Measurements from ENCODE around the gene RASSF8. TPM values are rescaled to one million over a fixed set of nuclear protein-coding genes. Genes with fewer than 3 reads are reported as not detected.
"Not testable (repeated sequence)": the region's sequence is repeated elsewhere in the genome, so short reads cannot be mapped to it uniquely, and the experiment has no call there.

Gene RASSF8
- total RNA-seq, 2 experiments from 2014 or later = 0.65 to 1.2 TPM

- Mint-ChIP-seq H3K27ac (no peak overlapping the region), H3K9me3 (no peaks in the 10 kb centered on the region), H3K27me3 (peaks cover 10% of the 10 kb centered on the region), H3K36me3 (ENCODE audit: low read depth) (no peaks in the 10 kb centered on the region), H3K4me1 (no peaks in the 10 kb centered on the region), H3K4me3 (no peak overlapping the region)
- ChIA-PET POLR2A (no interaction called here), CTCF (no interaction called here)
- no peak for DNase-seq
Measured at GRCh38 chr12:26054383-26054782, 95.9 kb downstream of the RASSF8 start.

DNA sequence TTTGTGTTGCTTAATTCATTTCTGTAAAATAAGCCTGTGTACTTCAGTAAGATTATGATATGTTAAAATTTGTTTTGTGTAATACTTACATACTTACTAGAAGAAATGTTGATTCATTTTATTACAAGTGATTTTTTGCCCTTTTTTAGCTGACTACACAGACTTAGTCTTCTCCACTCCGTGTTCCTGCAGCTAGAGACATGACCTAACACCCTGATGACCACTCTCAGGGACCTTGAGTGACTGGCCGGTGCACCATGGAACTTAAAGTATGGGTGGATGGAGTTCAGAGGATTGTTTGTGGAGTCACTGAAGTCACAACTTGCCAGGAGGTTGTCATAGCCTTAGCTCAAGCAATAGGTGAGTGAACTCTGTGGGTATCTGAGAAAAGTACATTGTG, 96.6 kb downstream of the RASSF8 start:
- Mint-ChIP-seq H3K27ac (no peak overlapping the region), H3K4me1 (no peaks in the 10 kb centered on the region), H3K27me3 (peaks cover 10% of the 10 kb centered on the region), H3K9me3 (no peaks in the 10 kb centered on the region), H3K4me3 (no peak overlapping the region), H3K36me3 (ENCODE audit: low read depth) (no peaks in the 10 kb centered on the region)
- POLR2A ChIA-PET = no interaction called here
- CTCF ChIA-PET = no interaction called here
- DNase-seq = no peak

DNA sequence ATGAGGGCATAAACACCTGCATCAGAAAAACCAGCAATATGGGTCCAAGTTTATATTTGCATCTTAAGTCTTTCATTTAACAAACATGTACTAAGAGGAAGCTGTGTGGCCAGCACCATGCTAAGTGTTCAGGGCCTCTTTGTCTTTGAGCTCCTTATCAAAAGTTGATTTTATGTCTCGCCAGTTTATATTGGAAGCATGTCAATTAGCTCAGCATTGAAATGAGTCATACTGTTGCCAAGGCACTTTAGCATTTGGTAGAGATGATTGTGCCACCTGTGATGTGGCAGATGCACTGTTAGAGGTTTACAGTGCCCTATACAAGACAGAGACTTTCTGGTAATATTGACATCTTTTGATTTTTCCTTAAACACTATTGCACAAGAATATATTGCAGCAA, 97.9 kb downstream of the RASSF8 start:
- peaks cover 8% of the 10 kb centered on the region for H3K27me3 Mint-ChIP-seq
- H3K27ac Mint-ChIP-seq = no peak overlapping the region
- POLR2A ChIA-PET = no interaction called here

GRCh38 chr12:26057271-26057670, 98.8 kb downstream of the RASSF8 start:
- CTCF ChIA-PET; POLR2A ChIA-PET; H3K4me3 Mint-ChIP-seq; DNase-seq; H3K4me1 Mint-ChIP-seq; H3K27ac Mint-ChIP-seq; H3K27me3 Mint-ChIP-seq; H3K36me3 Mint-ChIP-seq (ENCODE audit: low read depth); H3K9me3 Mint-ChIP-seq: not testable (repeated sequence)

More for the DNA sequence above, 97.9 kb downstream of the RASSF8 start:
- no peaks in the 10 kb centered on the region for H3K36me3 Mint-ChIP-seq (ENCODE audit: low read depth)
- H3K9me3 Mint-ChIP-seq = no peaks in the 10 kb centered on the region
- no peaks in the 10 kb centered on the region for H3K4me1 Mint-ChIP-seq
- DNase-seq = no peak
- CTCF ChIA-PET = interaction anchor here (0.6 to 0.7 kb wide), 2 partner anchors 39 to 289 kb away, joined by 3 to 4 read pairs; no protein-coding TSS in a partner anchor
- H3K4me3 Mint-ChIP-seq = no peak overlapping the region

DNA sequence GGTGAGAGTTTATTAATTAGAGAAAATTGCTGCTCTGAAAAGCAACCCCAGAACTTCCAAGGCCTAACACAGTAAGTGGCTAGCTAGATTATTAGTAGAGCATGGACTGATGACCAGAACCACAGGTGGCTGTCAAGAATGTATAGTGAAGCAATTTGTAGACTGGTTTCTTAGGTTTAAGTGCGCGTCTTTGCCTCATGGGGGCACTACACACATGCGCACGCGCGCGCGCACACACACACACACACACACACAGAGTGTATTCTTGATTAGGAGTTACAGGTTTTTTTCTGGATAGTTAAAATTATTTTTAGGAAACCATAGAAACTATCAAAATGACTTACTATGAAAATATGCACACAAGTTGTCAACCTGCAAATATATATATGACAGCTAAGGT, 99.8 kb downstream of the RASSF8 start:
- Mint-ChIP-seq H3K27me3 (peaks cover 9% of the 10 kb centered on the region), H3K9me3 (no peaks in the 10 kb centered on the region), H3K4me3 (no peak overlapping the region), H3K4me1 (no peaks in the 10 kb centered on the region), H3K27ac (no peak overlapping the region), H3K36me3 (ENCODE audit: low read depth) (no peaks in the 10 kb centered on the region)
- DNase-seq = no peak
- CTCF ChIA-PET = no interaction called here
- POLR2A ChIA-PET = no interaction called here

- DNase-seq = no peak
- H3K4me3 Mint-ChIP-seq = no peak overlapping the region
- H3K27me3 Mint-ChIP-seq = peaks cover 9% of the 10 kb centered on the region
- H3K9me3 Mint-ChIP-seq = no peaks in the 10 kb centered on the region
- no peaks in the 10 kb centered on the region for H3K4me1 Mint-ChIP-seq
- POLR2A ChIA-PET = no interaction called here
- no peaks in the 10 kb centered on the region for H3K36me3 Mint-ChIP-seq (ENCODE audit: low read depth)
- CTCF ChIA-PET = no interaction called here
- H3K27ac Mint-ChIP-seq = no peak overlapping the region
Measured at GRCh38 chr12:26058818-26059217, 100.3 kb downstream of the RASSF8 start.

- no peak for DNase-seq
- Mint-ChIP-seq H3K4me1 (no peaks in the 10 kb centered on the region), H3K27me3 (peaks cover 8% of the 10 kb centered on the region), H3K27ac (no peak overlapping the region), H3K9me3 (no peaks in the 10 kb centered on the region), H3K36me3 (ENCODE audit: low read depth) (no peaks in the 10 kb centered on the region), H3K4me3 (no peak overlapping the region)
- CTCF ChIA-PET = no interaction called here
- POLR2A ChIA-PET = no interaction called here
Measured at GRCh38 chr12:26062006-26062405, 103.5 kb downstream of the RASSF8 start.

DNA sequence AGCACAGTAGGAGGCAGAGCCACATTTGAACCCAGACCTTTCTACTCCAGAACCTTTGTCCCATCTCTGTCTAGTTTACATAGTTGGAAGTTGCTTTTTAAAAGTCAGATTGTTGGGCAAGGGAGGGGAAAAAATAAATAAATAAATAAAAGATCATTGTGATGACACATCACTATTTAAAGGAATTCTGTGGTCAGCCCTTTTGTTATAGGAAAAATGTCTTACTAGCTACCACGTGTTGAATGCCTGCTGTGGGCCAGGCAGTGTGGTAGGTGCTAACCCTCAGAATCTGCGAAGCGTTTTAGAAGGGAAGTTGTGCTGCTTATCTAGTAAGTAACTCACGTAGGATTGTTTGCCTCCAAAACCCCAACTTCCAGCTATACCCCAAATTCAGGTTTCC, 104.1 kb downstream of the RASSF8 start:
- CTCF ChIA-PET = no interaction called here
- Mint-ChIP-seq H3K36me3 (ENCODE audit: low read depth) (no peaks in the 10 kb centered on the region), H3K27me3 (peaks cover 8% of the 10 kb centered on the region), H3K4me1 (no peaks in the 10 kb centered on the region), H3K4me3 (no peak overlapping the region), H3K27ac (no peak overlapping the region), H3K9me3 (no peaks in the 10 kb centered on the region)
- no peak for DNase-seq
- POLR2A ChIA-PET = no interaction called here

DNA sequence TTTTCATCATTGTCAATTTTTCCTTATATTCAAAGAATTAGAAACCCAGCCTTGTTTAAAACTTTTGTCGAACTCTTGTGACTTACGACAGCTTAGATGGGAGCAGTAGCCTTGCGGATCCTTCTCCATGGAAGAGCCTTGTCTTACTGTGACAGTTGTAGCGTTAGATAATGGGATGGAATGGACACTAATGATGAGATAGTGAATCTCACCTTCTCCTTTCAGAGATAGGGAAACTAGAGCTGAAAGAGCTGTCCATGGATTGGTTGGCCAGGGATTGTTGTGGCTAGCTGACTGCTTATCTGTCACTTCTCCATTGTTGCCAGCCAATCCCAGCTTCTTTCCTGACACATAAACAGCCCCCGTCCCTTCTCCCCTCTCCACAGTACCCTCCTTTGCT, 107.0 kb downstream of the RASSF8 start:
- Mint-ChIP-seq H3K4me1 (no peaks in the 10 kb centered on the region), H3K4me3 (no peak overlapping the region), H3K9me3 (no peaks in the 10 kb centered on the region), H3K27ac (no peak overlapping the region), H3K27me3 (peaks cover 10% of the 10 kb centered on the region), H3K36me3 (ENCODE audit: low read depth) (no peaks in the 10 kb centered on the region)
- ChIA-PET CTCF (no interaction called here), POLR2A (no interaction called here)
- no peak for DNase-seq

- Mint-ChIP-seq H3K4me3 (no peak overlapping the region), H3K27ac (no peak overlapping the region), H3K9me3 (no peaks in the 10 kb centered on the region), H3K36me3 (ENCODE audit: low read depth) (no peaks in the 10 kb centered on the region), H3K4me1 (no peaks in the 10 kb centered on the region), H3K27me3 (peaks cover 11% of the 10 kb centered on the region)
- ChIA-PET CTCF (no interaction called here), POLR2A (no interaction called here)
- DNase-seq = no peak
Measured at GRCh38 chr12:26068503-26068902, 110.0 kb downstream of the RASSF8 start.

GRCh38 chr12:26069796-26070195, 111.3 kb downstream of the RASSF8 start:
- Mint-ChIP-seq H3K9me3 (no peaks in the 10 kb centered on the region), H3K4me1 (no peaks in the 10 kb centered on the region), H3K27ac (no peak overlapping the region), H3K4me3 (no peak overlapping the region), H3K36me3 (ENCODE audit: low read depth) (no peaks in the 10 kb centered on the region), H3K27me3 (peaks cover 10% of the 10 kb centered on the region)
- POLR2A ChIA-PET = no interaction called here
- CTCF ChIA-PET = interaction anchor here (1.6 kb wide), 1 partner anchor 28 kb away, joined by 4 read pairs; no protein-coding TSS in a partner anchor
- DNase-seq = no peak

GRCh38 chr12:26077915-26078702, 119.6 kb downstream of the RASSF8 start:
- ChIA-PET CTCF (no interaction called here), POLR2A (no interaction called here)
- Mint-ChIP-seq H3K27me3 (peaks cover 2% of the 10 kb centered on the region), H3K4me3 (no peak overlapping the region), H3K36me3 (ENCODE audit: low read depth) (no peaks in the 10 kb centered on the region), H3K9me3 (no peaks in the 10 kb centered on the region), H3K4me1 (no peaks in the 10 kb centered on the region), H3K27ac (no peak overlapping the region)
- DNase-seq = no peak

DNA sequence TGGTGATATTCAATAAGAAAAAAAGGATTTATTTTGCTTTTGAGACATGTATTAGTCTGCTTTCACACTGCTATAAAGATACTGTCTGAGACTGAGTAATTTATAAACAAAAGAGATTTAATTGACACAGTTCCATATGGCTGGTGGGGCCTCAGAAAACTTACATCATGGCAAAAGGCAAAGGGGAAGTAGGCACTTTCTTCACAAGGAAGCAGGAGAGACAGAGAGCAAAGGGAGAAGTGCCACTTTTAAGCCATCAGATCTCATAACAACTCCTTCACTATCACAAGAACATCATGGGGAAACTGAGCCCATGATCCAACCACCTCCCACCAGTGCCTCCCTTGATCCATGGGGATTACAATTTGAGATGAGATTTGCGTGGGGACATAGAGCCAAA, 122.4 kb downstream of the RASSF8 start:
- Mint-ChIP-seq H3K36me3 (ENCODE audit: low read depth) (no peaks in the 10 kb centered on the region), H3K4me3 (no peak overlapping the region), H3K4me1 (no peaks in the 10 kb centered on the region), H3K27ac (no peak overlapping the region), H3K27me3 (peaks cover 2% of the 10 kb centered on the region), H3K9me3 (peaks cover 2% of the 10 kb centered on the region)
- POLR2A ChIA-PET = no interaction called here
- no peak for DNase-seq
- CTCF ChIA-PET = no interaction called here

- no peak overlapping the region for H3K4me3 Mint-ChIP-seq
- POLR2A ChIA-PET = no interaction called here
- H3K36me3 Mint-ChIP-seq (ENCODE audit: low read depth) = no peaks in the 10 kb centered on the region
- no peaks in the 10 kb centered on the region for H3K27me3 Mint-ChIP-seq
- DNase-seq = no peak
- H3K9me3 Mint-ChIP-seq = peaks cover 2% of the 10 kb centered on the region
- H3K27ac Mint-ChIP-seq = no peak overlapping the region
- CTCF ChIA-PET = no interaction called here
- H3K4me1 Mint-ChIP-seq = no peaks in the 10 kb centered on the region
Measured at GRCh38 chr12:26086936-26087335, 128.5 kb downstream of the RASSF8 start.
